ENCODE measurements around the gene NT5DC2. TPM values are rescaled to one million over a fixed set of nuclear protein-coding genes. Genes with fewer than 3 reads are reported as not detected.
"Not testable (repeated sequence)": the region's sequence is repeated elsewhere in the genome, so short reads cannot be mapped to it uniquely, and the experiment has no call there.

NT5DC2 gene
- total and polyA plus RNA-seq, 2 of the 8 experiments (the other 6 are each of a cell fraction or from before 2014, with no cell fraction given): 331 to 477 TPM

- not testable (repeated sequence) for DNase-seq (ENCODE audit: low read depth in 1 of 2, low spot score in 2 of 2); H4K5ac ChIP-seq (ENCODE audit: insufficient read length, low read depth, low read length); H3K14ac ChIP-seq (ENCODE audit: insufficient read length); H3K4me3 ChIP-seq (ENCODE audit: extremely low read depth in 1 of 4, insufficient read depth in 2 of 4, low read depth in 3 of 4, low read length in 4 of 4); H2BK15ac ChIP-seq (ENCODE audit: low read length); H2BK20ac ChIP-seq (ENCODE audit: low read length); H3K23me2 ChIP-seq (ENCODE audit: low read depth, low read length); H3K9me3 ChIP-seq (ENCODE audit: insufficient read depth in 2 of 2, low read depth in 1 of 2, low read length in 1 of 2); FAIRE-seq; H2BK120ac ChIP-seq (replicated peaks; ENCODE audit: low read depth, low read length); H3K9ac ChIP-seq (replicated peaks in 1 of 4; ENCODE audit: extremely low read depth in 1 of 4, low read depth in 3 of 4, low read length in 3 of 4); H3K4me2 ChIP-seq (ENCODE audit: insufficient read depth in 1 of 2, low read depth in 2 of 2, low read length in 2 of 2); H4K91ac ChIP-seq (replicated peaks; ENCODE audit: insufficient read length, low read length); H3K4ac ChIP-seq (replicated peaks; ENCODE audit: insufficient read length, low read depth, low read length); H3K23ac ChIP-seq (ENCODE audit: insufficient read length); H3K56ac ChIP-seq (replicated peaks; ENCODE audit: insufficient read length, low read depth, low read length); H3K27ac ChIP-seq (ENCODE audit: low read depth, low read length); H3K27me3 ChIP-seq (replicated peaks in 1 of 4; ENCODE audit: control insufficient read depth in 3 of 4, extremely low read depth in 1 of 4, insufficient read depth in 3 of 4, low read length in 3 of 4); H3K18ac ChIP-seq (ENCODE audit: extremely low read depth, low read length); H2AK5ac ChIP-seq (ENCODE audit: low read depth, low read length); H2BK5ac ChIP-seq (ENCODE audit: low read depth, low read length); H2BK12ac ChIP-seq (ENCODE audit: low read depth, low read length); H2AFZ ChIP-seq (ENCODE audit: low read length); H4K8ac ChIP-seq (ENCODE audit: extremely low read depth, insufficient read depth, low read length); H3K4me1 ChIP-seq (replicated peaks in 1 of 4; ENCODE audit: control insufficient read depth in 3 of 4, insufficient read depth in 4 of 4, low read length in 3 of 4)
- POLR2A ChIA-PET (ENCODE audit: partially characterized antibody): interaction anchor here (0.6 to 2.0 kb wide), 6 partner anchors 10 to 306 kb away, joined by 3 to 7 read pairs (median 5); partner anchors contain the start of genes STAB1 and UQCC5
- CTCF ChIA-PET (ENCODE audit: partially characterized antibody): interaction anchor here (0.5 to 2.2 kb wide), 8 partner anchors 9 to 294 kb away, joined by 3 to 6 read pairs (median 3); no protein-coding TSS in a partner anchor
- peaks cover 27 to 68% (median 42%) of the 10 kb centered on the region in 4 experiments for H3K36me3 ChIP-seq (ENCODE audit: control insufficient read depth in 2 of 4, insufficient read depth in 4 of 4, low read length in 3 of 4)
- peaks cover 11 to 47% of the 10 kb centered on the region in 2 experiments for H4K20me1 ChIP-seq (replicated peaks in 1 of 2; ENCODE audit: control insufficient read depth in 1 of 2, insufficient read depth in 2 of 2, low read length in 2 of 2)
- peaks cover 26% of the 10 kb centered on the region for H3K79me1 ChIP-seq (ENCODE audit: low read depth, low read length)
- 84% methylated on average over 5 of the region's 5 CpGs; no CpG with 5 or more reads in 1 of the 2 experiments for WGBS, 2 experiments (ENCODE audit: extremely low coverage in 1 of 2, insufficient coverage in 1 of 2, insufficient read length in 1 of 2, insufficient replicate concordance in 2 of 2, low coverage in 1 of 2, low lambda C conversion rate in 2 of 2, missing lambda C conversion rate in 1 of 2)
- peaks cover 0 to 22% of the 10 kb centered on the region in 2 experiments; a peak in 1 of 4 replicates for H3K79me2 ChIP-seq (ENCODE audit: control insufficient read depth in 1 of 2, insufficient read depth in 2 of 2, low read length in 2 of 2)
These were observed 7.0 kb downstream of the NT5DC2 start for GRCh38 chr3:52526671-52527038.
